AG04449 (cell line): Measurements from ENCODE around the gene TRMT6.

Source experiments
- CTCF ChIA-PET: fragments of 350-600 bp; formaldehyde crosslinking; extraction: SDS; loops from one replicate; lab custom pipeline; 2021; ENCODE audit warnings: antibody characterized with exemption; lab: Yijun Ruan, JAX
- POLR2A ChIA-PET: fragments of 400-600, 350-600 bp; formaldehyde crosslinking; extraction: SDS; loops from one replicate; lab custom pipeline; 2020; ENCODE audit warnings: antibody characterized with exemption, inconsistent platforms; lab: Yijun Ruan, JAX
- DNase-seq: peaks from one replicate; pipeline ENCODE4 v3.0.0-alpha.2; 2010; ENCODE audit warnings: low read depth, low spot score
- H3K4me3 ChIP-seq: 2 replicates; pipeline ENCODE4 v1.5.1; 2011; ENCODE audit warnings: low read depth, mild to moderate bottlenecking, control low read depth, low read length
- TF ChIP-seq, protein P1 (sequence below): IDR thresholded peaks from one replicate; pipeline ENCODE4 v1.5.1; 2011; ENCODE audit warnings: mild to moderate bottlenecking, moderate library complexity, low read length, control low read depth, inconsistent platforms; ENCODE audit not compliant: insufficient read depth; ENCODE audit errors: missing control alignments

TRMT6 gene

DNA sequence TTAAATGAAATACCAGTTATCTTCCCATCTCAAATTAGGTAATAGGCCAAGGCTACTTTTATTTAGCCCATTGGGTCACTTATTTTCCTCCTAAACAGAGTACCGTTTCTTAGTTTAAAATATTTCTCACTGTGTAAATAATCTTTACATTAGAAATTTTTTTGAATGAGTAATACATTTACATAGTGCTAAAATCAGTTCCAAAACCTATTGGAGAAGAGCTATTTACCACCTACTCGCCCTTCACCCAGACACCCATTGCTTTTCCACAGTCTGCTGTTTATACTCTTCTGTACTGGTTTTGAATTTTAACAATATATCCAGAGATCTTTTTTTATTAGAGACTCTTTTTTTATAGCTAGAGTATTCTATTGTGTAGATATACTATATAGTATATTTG, 37.0 kb upstream of the TRMT6 start:
- TF ChIP-seq, protein P1, sequence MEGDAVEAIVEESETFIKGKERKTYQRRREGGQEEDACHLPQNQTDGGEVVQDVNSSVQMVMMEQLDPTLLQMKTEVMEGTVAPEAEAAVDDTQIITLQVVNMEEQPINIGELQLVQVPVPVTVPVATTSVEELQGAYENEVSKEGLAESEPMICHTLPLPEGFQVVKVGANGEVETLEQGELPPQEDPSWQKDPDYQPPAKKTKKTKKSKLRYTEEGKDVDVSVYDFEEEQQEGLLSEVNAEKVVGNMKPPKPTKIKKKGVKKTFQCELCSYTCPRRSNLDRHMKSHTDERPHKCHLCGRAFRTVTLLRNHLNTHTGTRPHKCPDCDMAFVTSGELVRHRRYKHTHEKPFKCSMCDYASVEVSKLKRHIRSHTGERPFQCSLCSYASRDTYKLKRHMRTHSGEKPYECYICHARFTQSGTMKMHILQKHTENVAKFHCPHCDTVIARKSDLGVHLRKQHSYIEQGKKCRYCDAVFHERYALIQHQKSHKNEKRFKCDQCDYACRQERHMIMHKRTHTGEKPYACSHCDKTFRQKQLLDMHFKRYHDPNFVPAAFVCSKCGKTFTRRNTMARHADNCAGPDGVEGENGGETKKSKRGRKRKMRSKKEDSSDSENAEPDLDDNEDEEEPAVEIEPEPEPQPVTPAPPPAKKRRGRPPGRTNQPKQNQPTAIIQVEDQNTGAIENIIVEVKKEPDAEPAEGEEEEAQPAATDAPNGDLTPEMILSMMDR, result no peak
- ChIA-PET POLR2A (no interaction called here), CTCF (interaction anchor here (1.2 kb wide), 1 partner anchor 20 kb away, joined by 3 read pairs; no protein-coding TSS in a partner anchor)
- no peak for DNase-seq
- no peak overlapping the region for H3K4me3 ChIP-seq

DNA sequence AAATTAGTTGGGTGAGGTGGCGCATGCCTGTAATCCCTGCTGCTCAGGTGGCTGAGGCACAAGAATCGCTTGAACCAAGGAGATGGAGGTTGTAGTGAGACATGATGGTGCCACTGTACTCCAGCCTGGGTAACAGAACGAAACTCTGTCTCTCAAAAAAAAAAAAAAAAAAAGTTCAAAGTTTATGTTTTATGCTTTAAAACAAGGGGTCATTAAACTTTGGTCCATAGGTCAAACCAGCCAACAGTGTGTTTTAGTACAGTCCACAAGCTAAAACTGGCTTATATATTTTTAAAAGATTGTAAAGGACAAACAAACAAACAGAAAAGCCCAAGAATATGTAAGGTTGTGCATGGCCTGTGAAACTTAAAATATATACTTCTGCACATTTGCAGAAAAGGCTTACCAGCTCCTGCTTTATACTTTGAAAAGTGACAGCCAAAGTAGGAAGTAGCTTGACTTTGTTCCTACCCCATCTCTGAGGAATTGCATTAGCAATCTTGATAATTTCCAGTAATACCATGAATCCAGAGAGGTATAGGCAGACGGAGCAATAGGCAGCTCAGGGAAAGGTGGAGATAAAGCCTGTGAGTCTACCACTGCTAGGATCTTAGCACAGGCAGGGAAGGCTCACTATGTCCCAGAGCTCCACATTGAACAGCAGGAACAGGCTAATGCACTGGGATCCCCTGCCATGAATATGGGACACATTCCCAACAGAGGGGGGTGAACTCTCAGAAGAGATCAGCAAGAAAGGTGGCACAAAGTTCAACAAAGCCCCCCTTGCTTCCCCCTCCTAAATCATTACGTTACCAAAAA, 30.6 kb upstream of the TRMT6 start:
- ChIA-PET CTCF (interaction anchor here (1.0 to 1.9 kb wide), 2 partner anchors 9 to 12 kb away, joined by 3 to 6 read pairs; no protein-coding TSS in a partner anchor), POLR2A (no interaction called here)
- TF ChIP-seq, protein P1, result no peak
- no peak overlapping the region for H3K4me3 ChIP-seq
- no peak for DNase-seq

DNA sequence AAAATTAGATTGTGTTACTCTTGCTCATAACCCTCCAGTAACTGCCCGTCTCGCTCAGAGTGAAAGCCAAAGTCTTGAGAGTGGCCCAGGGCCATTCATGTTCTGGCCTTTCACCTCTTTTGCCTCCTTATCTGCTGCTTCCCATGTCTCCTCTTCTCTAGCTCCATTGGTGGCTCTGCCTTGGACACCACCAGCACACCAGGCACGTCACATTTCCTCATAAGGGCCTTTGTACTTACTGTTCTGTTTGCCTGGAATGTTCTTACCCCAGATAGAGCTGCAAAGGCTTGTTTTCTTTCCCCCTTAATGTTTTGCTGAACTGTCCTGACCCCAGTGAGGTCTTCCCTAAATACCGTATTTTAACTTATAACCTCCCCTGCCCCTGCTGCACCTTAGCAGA, 29.5 kb upstream of the TRMT6 start:
- POLR2A ChIA-PET, result no interaction called here
- CTCF ChIA-PET, result interaction anchor here (1.9 kb wide), 1 partner anchor 13 kb away, joined by 6 read pairs; no protein-coding TSS in a partner anchor
- TF ChIP-seq, protein P1, result no peak
- DNase-seq, result no peak
- no peak overlapping the region for H3K4me3 ChIP-seq

DNA sequence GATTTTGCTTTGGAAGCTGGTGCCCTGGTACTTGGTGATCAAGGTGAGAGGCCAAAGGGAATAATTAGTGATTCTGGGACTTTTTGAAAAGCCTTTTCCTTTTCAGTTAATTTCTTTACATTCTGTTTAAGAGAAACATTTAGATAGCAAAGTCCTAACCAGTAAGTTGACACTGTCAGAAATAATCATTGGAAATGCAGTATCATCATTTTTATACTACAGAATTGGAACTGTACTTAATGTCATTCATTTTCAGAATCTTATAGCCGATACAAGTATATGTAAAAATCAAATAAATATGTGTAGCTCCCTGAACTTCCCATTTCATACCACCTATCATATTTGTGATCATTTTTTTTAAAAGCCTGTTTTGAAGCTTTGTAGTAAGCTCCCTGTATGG, 27.6 kb upstream of the TRMT6 start:
- CTCF ChIA-PET, result interaction anchor here (1.5 kb wide), 1 partner anchor 421 kb away, joined by 4 read pairs; no protein-coding TSS in a partner anchor
- H3K4me3 ChIP-seq, result no peak overlapping the region
- no peak for DNase-seq
- TF ChIP-seq, protein P1, result no peak
- POLR2A ChIA-PET, result no interaction called here

DNA sequence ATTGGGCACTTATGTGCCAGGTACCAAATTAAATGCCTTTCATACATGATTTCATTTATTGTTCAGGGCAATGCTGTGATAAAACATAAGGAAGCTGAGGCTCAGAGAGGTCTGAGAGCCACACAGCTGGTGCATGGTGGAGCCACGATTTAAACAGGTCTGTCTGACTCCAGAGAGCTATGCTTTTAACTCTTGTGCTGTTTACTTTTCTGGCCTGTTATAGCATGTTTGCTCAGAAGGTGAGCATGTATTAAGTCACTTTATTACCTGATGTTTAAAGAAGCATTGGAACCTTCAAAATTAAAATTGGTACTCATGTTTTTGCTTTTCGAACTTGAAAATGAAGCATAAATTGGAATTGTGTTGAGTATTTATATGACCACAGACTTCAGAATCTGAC, 26.9 kb upstream of the TRMT6 start:
- POLR2A ChIA-PET, result no interaction called here
- DNase-seq, result no peak

DNA sequence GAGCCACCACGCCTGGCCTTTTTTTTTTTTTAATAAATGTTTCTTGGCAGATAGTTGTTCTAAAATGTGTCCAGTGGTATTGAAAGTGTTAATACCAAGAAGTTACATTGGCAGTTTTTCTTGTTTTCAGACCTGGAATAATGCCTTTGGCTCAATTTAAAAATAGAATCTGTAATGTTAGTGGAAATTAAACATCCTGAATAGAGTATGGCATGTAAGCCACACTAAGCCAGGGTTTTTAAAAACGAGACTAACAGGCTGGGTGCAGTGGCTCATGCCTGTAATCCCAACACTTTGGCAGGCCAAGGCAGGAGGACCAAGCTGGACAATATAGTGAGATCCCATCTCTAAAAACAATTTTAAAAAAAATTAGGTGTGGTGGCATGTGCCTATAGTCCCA, 25.4 kb upstream of the TRMT6 start:
- TF ChIP-seq, protein P1, result no peak
- no peak overlapping the region for H3K4me3 ChIP-seq
- CTCF ChIA-PET, result interaction anchor here (0.7 kb wide), 1 partner anchor 472 kb away, joined by 3 read pairs; no protein-coding TSS in a partner anchor
- POLR2A ChIA-PET, result no interaction called here
- DNase-seq, result no peak

More for the DNA sequence above, 26.9 kb upstream of the TRMT6 start:
- CTCF ChIA-PET, result interaction anchor here (1.5 kb wide), 1 partner anchor 420 kb away, joined by 4 read pairs; no protein-coding TSS in a partner anchor
- TF ChIP-seq, protein P1, result no peak
- H3K4me3 ChIP-seq, result no peak overlapping the region
